Activated CD8-positive, alpha-beta memory T cell treated with anti-CD3 and anti-CD28 coated beads for 36 hours (primary cell): ENCODE data around the gene TRHDE. TPM values are rescaled to one million over a fixed set of nuclear protein-coding genes. Genes with fewer than 3 reads are reported as not detected.
"Not testable (repeated sequence)": the region's sequence is repeated elsewhere in the genome, so short reads cannot be mapped to it uniquely, and the experiment has no call there.

Source experiments
- CTCF ChIA-PET: fragments of 350-600 bp; sonication (Branson Sonifier 250); formaldehyde crosslinking; loops from one replicate; lab custom pipeline; 2021; ENCODE audit warnings: antibody characterized with exemption; lab: Charles Lee
- POLR2A ChIA-PET: fragments of 350-600 bp; sonication (Branson Sonifier 250); formaldehyde crosslinking; loops from one replicate; lab custom pipeline; 2021; ENCODE audit warnings: antibody characterized with exemption; lab: Charles Lee
- total RNA-seq, 2 experiments: library from RNA; stranded (reverse); gene quantifications; one replicate each; pipeline ENCODE4 v1.2.3, GENCODE V29; 2021

Gene TRHDE
- total RNA-seq, 2 experiments from 2014 or later: not detected

- ChIA-PET CTCF (no interaction called here), POLR2A (no interaction called here)
Observed at GRCh38 chr12:72679147-72679757, 407.1 kb downstream of the TRHDE start.

- CTCF ChIA-PET: no interaction called here
Observed at GRCh38 chr12:72681028-72681427, 408.9 kb downstream of the TRHDE start.

GRCh38 chr12:72684491-72684890 is 412.3 kb downstream of the TRHDE start:
- CTCF ChIA-PET: no interaction called here
- POLR2A ChIA-PET: no interaction called here

More at GRCh38 chr12:72681028-72681427, 408.9 kb downstream of the TRHDE start:
- POLR2A ChIA-PET: no interaction called here

- ChIA-PET POLR2A (no interaction called here), CTCF (no interaction called here)
Observed at GRCh38 chr12:72692338-72692737, 420.2 kb downstream of the TRHDE start.

GRCh38 chr12:72694193-72694592 is 422.0 kb downstream of the TRHDE start:
- ChIA-PET CTCF (no interaction called here), POLR2A (no interaction called here)

GRCh38 chr12:72699362-72699761 is 427.2 kb downstream of the TRHDE start:
- POLR2A ChIA-PET: no interaction called here
- CTCF ChIA-PET: no interaction called here

DNA sequence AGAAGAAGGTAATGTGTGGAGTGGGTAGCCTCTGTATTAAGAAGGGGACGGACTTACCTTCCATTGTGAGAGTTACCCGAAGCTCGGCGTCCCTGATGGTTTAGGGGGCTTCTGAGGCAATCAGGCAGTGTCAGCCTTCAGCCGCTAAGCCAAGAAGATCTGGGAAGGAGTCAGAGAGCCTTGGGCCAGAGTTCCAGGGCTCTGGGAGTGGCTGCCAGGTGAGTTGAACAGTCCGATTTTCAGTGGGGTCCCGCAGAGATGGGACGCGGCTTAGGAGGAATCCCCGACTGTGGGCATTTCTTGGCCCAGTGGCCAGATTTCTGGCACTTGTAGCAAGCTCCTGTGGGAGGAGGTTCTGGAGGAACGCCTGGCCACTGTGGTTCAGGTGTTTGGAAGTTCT is 439.9 kb downstream of the TRHDE start:
- CTCF ChIA-PET, POLR2A ChIA-PET: not testable (repeated sequence)

DNA sequence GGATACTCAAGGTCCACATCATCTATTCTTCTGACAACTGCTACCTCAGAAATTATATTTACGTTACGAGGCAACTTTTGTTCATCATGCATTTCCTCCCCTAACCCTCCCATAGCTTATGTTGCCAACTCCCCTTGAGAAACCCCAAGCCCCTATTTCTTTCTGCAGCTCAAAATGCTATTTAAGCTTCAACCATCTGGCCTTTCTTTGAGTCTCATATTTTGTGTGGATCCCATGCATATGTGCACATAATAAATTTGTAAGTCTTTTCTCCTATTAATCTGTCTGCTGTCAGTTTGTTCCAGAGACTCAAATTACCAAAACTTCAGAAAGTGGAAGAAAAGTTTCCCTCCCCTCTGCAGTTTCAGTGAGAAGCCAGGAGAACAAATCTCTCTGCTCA is 444.1 kb downstream of the TRHDE start:
- ChIA-PET POLR2A (no interaction called here), CTCF (no interaction called here)

DNA sequence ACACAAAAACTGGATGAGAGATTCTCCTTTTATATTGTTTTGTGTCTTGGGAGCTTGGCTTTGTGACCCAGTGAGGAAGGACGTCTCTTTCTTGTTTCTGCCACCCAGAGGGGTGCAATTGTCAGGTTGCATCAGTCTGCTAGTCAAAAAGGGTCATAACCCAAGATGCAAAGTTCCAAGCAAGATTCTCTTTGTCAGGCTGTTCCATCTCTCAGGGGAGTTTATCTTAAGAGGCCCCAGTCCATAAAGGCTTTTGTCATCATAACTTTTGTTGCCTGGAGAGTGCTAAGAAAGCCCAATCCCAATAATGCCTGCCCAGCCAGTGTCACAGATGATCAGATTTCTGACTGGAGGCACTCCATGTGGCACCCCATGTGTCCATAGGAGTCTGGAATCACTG is 444.9 kb downstream of the TRHDE start:
- POLR2A ChIA-PET: no interaction called here
- CTCF ChIA-PET: no interaction called here
